CD4-positive, alpha-beta T cell treated with Interleukin-4 for 1 hour (primary cell): Measurements from ENCODE around the gene SOX5.
"Not testable (repeated sequence)": the region's sequence is repeated elsewhere in the genome, so short reads cannot be mapped to it uniquely, and the experiment has no call there.

Experiments used
- DNase-seq, 2 donors: peaks; one replicate each; pipeline ENCODE4 v3.0.0-alpha.2; 2020 to 2022

Gene SOX5

DNA sequence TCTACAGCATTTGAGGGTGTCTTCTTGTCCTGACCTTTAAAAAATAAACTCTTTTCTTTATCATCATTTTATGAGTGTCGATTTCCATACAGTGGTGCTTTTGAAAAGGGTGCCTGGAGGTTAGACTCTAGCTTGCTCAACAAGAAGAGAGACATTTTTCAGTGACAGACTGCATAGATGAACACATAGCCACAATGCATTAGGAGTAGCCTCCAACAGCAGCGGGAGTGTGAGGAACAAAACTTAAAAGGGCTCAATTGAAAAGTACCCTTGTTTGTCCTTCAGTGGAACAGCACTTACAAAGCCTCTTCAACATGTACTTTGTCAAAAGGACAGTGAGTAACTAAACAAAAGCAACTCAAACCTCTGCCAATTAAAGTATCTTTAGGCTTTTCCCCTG is 119.3 kb downstream of the SOX5 start:
- no peak for DNase-seq

DNA sequence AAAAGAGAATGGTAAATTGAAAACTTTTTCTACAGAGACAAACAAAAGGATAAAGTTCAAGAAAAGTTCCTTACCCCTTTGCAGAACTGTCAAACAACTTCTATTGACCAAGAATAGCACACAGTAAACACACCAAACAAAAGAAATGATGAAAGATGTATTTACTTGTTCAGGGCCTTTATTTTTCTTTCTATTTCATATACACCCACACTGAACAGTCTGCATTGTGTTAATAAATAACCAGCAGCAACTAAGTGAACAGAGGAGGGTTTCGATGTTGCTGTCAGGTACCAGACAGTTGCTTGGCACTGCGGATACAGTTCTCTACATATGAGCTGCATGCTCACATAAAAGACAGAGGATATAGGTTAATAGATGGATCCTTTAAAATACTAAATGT is 122.1 kb downstream of the SOX5 start:
- no peak for DNase-seq

GRCh38 chr12:23825124-23825523 is 124.3 kb downstream of the SOX5 start:
- DNase-seq = not testable (repeated sequence)

DNA sequence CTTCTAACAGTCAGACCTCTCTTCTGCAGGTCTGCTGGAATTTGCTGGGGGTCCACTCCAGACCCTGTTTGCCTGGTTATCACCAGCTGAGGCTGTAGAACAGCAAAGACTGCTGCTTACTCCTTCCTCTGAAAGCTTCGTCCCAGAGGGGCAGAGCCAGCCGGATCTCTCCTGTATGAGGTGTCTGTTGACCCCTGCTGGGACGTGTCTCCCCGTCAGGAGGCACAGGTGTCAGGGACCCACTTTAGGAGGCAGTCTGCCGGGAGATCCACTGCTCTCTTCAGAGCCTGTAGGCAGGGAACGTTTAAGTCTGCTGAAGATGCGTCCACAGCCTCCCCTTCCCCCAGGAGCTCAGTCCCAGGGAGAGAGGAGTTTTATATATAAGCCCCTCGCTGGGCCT is 125.1 kb downstream of the SOX5 start:
- no peak for DNase-seq

DNA sequence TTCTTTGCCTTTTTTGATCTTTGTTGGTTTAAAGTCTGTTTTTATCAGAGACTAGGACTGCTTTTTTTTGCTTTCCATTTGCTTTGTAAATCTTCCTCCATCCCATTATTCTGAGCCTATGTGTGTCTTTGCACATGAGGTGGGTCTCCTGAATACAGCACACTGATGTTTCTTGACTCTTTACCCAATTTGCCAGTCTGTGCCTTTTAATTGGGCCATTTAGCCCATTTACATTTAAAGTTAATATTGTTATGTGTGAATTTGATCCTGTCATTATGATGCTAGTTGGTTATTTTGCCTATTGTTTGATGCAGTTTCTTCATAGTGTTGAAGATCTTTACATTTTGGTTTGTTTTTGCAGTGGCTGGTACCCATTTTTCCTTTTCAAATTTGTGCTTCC is 126.6 kb downstream of the SOX5 start:
- DNase-seq = not testable (repeated sequence)

DNA sequence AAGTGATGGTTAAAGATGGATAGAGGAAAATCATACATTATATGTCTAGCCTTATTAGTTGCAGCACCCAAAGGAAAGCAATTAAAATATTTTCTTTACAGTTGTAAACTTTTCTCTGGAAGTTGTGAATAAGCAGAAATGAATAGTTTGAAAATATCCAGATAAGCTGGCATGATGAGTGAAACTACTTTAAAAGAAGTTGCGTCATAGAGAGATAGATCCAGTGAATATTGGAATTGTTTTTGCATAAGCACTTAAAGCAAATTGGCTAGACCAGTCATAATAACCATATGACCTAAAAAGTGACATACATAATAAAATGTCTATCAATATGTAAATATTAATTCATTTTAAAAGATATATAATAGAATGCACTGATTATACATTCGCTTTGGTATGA is 132.1 kb downstream of the SOX5 start:
- DNase-seq = no peak

DNA sequence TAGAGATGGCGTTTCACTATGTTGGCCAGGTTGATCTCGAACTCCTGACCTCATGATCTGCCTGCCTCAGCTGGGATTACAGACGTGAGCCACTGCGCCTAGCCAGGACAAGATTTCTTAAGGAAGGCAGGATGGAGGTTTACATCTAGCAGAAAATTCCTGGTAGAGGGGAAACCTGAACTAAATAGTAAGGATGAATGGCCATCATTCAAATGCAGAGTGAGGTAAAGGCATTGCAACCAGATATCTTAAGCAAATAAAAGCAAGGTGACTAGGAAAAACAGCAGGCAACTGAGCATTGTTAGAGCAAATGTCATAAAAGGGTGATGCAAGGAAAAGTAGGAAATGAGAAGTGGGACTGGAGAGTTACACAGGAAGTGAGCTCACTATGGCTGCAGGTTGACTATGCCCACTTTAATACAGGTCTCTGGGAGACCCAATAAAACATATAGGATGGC is 133.0 kb downstream of the SOX5 start:
- DNase-seq = no peak

DNA sequence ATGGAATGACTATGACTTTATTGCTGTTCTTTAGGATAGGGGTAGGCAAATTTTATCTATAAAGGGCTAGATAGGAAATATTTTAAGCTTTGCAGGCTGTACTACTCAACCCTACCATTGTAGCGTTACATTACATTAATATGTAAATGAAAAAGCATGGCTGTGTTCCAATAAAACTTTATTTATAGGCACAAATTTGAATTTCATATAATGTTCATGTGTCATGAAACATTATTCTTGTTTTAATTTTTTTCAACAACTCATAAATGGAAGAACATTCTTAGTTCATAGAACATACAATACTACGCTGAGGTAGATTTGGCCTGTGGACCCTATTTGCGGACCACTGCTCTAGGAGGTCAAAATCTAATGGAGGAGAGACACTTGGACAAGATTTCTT is 133.7 kb downstream of the SOX5 start:
- DNase-seq = no peak

DNA sequence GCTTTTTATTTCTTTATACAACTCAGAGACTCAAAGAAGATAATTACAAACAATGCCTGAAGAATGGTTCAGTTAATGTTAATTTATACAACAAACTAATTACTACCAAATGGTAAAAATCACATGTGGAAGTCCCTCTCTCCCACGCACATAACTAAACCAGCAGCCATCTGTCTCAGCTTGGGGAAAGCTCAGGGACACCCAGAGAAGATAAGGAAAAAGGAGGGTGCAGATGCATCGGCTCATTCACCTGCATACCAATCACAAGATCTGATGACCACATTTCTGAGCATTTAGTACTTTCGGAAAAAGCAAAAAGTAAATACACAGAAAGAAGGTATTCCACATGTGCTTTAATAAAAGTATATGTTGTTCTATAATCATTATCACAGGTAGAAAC is 136.3 kb downstream of the SOX5 start:
- DNase-seq = no peak

GRCh38 chr12:23810329-23810902 is 139.1 kb downstream of the SOX5 start:
- DNase-seq = no peak

- no peak for DNase-seq
Observed at GRCh38 chr12:23803540-23803939, 145.9 kb downstream of the SOX5 start.

DNA sequence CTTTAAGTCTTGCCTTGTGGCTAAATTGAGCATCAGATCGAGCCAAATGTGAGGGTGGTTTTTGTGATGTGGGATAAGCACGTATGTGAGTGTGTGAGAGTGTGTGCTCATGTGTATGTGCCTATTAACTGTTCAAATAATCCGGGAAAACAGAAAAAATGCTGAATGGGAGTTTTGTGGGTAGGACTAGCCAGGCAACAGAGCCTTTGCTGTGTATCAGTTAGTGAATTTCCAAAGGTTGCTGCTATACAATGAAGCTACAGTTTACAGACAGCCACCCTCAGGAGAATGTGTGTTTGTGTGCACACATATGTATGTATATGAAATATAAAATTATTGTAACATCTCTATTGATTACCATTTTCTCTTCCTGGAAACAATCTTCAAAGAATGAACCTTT is 154.0 kb downstream of the SOX5 start:
- no peak for DNase-seq

DNA sequence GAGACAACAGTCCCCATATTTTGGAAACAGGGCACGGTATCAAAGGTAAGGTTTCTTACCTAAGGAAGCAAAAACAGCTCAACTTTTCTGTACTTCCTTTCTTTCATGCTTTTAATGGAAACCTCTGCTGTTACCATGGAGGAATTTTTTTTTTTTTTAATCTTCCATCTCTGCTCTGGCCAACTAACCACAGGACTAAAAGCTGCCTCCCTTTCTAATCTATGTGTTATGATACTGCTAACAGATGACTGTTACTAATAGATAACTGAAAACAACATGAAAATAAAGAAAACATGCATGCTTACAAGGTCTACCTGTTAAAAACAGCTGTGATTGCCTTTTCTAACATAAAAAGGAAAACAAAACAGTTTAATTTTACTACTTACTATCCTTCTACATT is 168.4 kb downstream of the SOX5 start:
- no peak for DNase-seq

DNA sequence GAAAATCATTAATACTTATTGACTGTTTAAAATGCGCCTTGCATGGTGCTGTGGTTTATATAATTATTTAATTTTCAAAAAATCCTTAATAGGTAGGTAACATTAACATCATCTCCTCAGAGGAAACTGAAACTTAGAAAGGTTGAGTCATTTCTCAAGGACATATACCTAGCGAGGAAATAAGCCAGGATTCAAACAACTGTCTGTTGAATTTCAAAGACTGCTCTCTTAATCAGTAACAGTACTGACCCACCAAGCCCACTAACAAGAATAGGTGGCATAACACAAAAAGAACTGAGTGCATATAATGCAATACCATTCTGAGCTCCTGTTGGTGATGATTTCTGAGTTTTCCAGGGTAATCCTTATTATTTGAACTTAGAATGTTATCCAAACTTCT is 174.3 kb downstream of the SOX5 start:
- DNase-seq = no peak

DNA sequence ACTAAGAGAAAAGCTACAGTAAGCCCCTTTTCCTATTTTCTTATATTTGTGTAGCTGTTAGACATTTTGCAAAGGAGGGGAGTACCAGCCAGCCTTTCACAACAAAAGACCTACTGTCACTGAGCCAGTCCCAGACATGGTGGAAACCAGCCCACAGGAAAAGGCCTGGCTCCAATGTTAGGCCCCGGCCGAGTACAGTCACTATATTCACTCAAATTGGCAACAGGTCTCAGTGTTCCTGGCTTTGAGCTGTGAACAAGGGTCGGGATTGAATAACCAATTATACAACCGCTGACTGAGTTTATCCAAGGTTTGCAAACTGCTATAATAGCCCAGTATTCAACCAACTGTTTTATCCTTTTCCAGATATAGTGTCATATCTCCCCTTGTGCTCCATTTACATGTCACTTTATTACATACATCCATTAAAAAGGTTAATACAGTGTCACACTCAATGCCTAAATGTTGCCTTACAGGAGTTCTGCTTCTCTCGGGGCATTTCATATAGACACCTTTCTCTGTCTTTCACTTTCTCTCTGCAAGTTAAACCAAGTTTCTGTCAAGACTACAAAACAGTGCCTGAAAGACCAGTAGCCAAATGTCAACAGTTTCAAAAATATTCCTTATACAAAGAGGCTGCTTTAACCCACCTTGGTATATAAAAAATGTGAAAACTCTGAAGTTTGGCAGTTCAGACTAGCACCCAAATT is 178.1 kb downstream of the SOX5 start:
- DNase-seq = no peak

DNA sequence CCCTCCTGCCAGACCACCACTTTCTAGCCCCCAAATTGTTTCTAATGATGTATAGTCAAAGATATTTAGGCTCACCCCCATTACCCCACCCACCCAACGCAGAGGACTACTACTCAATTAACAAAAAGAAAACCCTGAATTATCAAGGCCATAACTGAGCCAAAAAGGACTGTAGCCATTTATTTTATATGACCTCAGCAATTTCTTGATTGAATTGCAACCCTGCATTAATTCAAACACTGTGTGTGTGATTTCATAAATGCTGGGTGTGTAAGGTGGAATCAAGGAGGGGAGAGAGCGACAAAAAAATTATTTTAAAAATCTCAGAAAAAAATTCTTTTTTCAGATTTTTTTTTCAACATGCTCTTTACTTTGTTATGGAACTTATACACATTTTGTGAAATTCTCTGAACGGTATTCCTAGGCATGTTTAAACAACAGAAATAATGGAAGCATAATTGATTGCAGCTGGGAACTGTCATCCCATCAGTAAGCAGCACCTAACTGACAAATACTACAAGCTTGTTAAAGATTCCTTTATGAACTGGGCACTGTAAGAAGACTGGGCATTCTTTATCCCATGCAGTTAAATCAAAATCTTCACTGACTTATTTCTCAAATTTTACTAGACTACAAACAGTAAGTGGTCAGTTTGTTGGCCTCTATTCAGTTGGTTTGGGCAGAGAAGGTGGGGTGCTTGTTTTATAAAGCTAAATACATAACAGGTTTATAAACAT is 179.1 kb downstream of the SOX5 start:
- no peak for DNase-seq

GRCh38 chr12:23767834-23768233 is 181.6 kb downstream of the SOX5 start:
- no peak for DNase-seq

- no peak for DNase-seq
Observed at GRCh38 chr12:23763724-23764123, 185.7 kb downstream of the SOX5 start.

- no peak for DNase-seq
Observed at GRCh38 chr12:23760495-23760894, 189.0 kb downstream of the SOX5 start.

DNA sequence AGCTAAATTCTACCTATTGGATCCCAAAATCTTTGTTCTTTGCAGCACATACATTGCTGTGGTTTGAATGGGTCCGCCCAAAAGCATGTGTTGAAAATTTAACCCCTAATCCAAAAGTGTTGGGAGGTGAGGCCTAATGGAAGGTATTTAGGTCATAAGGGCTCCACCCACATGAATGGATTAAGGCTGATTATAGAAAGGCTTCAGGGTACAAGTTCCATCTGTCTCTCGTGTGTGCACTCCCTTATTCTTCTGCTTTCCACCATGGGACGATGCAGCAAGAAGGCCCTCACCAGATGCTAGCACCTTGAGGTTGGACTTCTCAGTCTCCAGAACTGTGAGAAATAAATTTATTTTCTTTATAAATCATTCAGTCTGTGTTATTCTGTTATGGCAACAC is 190.9 kb downstream of the SOX5 start:
- DNase-seq = no peak

- no peak for DNase-seq
Observed at GRCh38 chr12:23757541-23757962, 191.9 kb downstream of the SOX5 start.

- DNase-seq = no peak
Observed at GRCh38 chr12:23756416-23756815, 193.1 kb downstream of the SOX5 start.

GRCh38 chr12:23753628-23754365 is 195.7 kb downstream of the SOX5 start:
- no peak for DNase-seq

DNA sequence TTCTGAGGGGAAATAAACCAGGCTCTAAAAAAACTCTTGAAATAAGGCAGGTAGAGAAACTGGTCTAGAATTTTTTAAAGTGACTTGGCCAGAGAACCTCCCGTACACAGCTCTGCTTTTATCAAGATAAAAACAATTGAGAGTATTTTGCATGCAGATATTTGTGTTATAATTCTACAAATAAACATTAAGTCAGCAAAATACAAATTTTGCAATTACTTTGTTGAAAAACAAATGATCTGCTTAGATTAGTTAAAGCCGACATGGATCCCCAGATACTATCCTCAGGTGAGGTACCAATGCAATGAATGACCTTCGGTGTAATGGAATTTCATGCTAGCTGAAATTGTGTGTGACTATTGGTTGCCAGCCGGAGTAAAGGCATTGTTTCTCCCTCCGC is 197.2 kb downstream of the SOX5 start:
- no peak for DNase-seq
